Osteocyte (in vitro differentiated cells): ENCODE data around the gene ANO7. TPM values are rescaled to one million over a fixed set of nuclear protein-coding genes. Genes with fewer than 3 reads are reported as not detected.
A peak's percentile ranks its signal among the peaks of the same experiment; 100 is the strongest.

Experiments
- DNase-seq: peaks from one replicate; pipeline ENCODE4 v3.0.0; 2021; ENCODE audit warnings: mixed read lengths; ENCODE audit not compliant: unreplicated experiment; ENCODE audit errors: extremely low spot score
- H3K27ac Mint-ChIP-seq: one replicate; pipeline ENCODE4 v1.8.0; 2021; ENCODE audit warnings: mild to moderate bottlenecking, mixed read lengths; ENCODE audit not compliant: unreplicated experiment
- H3K27me3 Mint-ChIP-seq: one replicate; pipeline ENCODE4 v1.8.0; 2021; ENCODE audit warnings: mixed read lengths; ENCODE audit not compliant: unreplicated experiment
- H3K36me3 Mint-ChIP-seq: one replicate; pipeline ENCODE4 v1.8.0; 2021; ENCODE audit warnings: mixed read lengths; ENCODE audit not compliant: unreplicated experiment
- H3K4me1 Mint-ChIP-seq: one replicate; pipeline ENCODE4 v1.8.0; 2021; ENCODE audit warnings: mixed read lengths; ENCODE audit not compliant: unreplicated experiment
- H3K4me3 Mint-ChIP-seq: one replicate; pipeline ENCODE4 v1.8.0; 2021; ENCODE audit warnings: mild to moderate bottlenecking, moderate library complexity, mixed read lengths; ENCODE audit not compliant: unreplicated experiment
- H3K9me3 Mint-ChIP-seq: one replicate; pipeline ENCODE4 v1.8.0; 2021; ENCODE audit warnings: mixed read lengths; ENCODE audit not compliant: unreplicated experiment
- total RNA-seq: library from RNA; stranded (reverse); gene quantifications from 2 replicates; pipeline ENCODE4 v1.2.1, GENCODE V29; 2021
- TF ChIP-seq, protein P1 (sequence below): fragments of 200-600 bp; sonication (generic); IDR thresholded peaks from 2 replicates; pipeline ENCODE4 v1.5.0; 2021; ENCODE audit warnings: antibody characterized with exemption, mild to moderate bottlenecking, moderate library complexity

The ANO7 gene
- total RNA-seq, 1 donor from 2014 or later: 1.3 TPM

DNA sequence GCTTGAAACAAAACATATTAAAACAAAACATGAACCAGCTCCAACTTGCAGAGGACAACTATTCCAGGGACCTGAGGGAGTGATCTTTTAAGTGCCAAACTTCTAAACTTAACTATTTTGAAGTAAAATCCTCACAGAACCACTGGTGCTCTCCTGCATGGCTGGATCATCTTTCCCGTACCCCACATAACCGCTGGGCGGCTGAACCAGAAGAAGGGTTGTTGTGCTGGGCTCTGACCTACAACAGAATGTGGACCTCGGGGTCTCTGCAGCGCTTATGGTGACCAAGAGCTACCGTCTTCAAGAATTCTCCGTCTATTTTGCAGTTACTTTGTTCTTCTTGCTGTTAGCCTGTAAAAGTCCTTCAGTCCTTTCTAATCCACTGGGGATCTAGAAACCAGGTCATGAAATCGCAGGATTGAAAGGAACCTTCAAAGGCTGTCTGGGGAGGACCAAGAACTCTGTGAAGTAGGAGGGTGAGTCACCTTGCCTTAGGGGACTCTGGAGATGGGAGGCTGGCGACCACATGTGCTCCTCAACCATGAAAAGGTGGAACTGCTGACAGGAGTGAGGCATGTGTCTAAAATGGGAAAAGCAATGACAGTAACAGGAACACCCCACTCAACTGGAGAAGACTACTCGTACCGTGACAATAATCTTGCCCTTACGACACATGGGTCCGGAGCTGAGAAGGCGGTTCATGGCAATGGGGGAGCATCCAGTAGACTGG lies 80.4 kb downstream of the ANO7 start:
- peaks cover 42% of the 10 kb centered on the region for H3K4me1 Mint-ChIP-seq
- peak overlapping the region; percentile 69 for H3K27ac Mint-ChIP-seq
- H3K4me3 Mint-ChIP-seq: peak overlapping the region; percentile 36
- H3K27me3 Mint-ChIP-seq: no peaks in the 10 kb centered on the region
- TF ChIP-seq, protein P1, sequence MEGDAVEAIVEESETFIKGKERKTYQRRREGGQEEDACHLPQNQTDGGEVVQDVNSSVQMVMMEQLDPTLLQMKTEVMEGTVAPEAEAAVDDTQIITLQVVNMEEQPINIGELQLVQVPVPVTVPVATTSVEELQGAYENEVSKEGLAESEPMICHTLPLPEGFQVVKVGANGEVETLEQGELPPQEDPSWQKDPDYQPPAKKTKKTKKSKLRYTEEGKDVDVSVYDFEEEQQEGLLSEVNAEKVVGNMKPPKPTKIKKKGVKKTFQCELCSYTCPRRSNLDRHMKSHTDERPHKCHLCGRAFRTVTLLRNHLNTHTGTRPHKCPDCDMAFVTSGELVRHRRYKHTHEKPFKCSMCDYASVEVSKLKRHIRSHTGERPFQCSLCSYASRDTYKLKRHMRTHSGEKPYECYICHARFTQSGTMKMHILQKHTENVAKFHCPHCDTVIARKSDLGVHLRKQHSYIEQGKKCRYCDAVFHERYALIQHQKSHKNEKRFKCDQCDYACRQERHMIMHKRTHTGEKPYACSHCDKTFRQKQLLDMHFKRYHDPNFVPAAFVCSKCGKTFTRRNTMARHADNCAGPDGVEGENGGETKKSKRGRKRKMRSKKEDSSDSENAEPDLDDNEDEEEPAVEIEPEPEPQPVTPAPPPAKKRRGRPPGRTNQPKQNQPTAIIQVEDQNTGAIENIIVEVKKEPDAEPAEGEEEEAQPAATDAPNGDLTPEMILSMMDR: no peak
- H3K9me3 Mint-ChIP-seq: no peaks in the 10 kb centered on the region
- peak; percentile 70 for DNase-seq
- H3K36me3 Mint-ChIP-seq: peaks cover 24% of the 10 kb centered on the region

DNA sequence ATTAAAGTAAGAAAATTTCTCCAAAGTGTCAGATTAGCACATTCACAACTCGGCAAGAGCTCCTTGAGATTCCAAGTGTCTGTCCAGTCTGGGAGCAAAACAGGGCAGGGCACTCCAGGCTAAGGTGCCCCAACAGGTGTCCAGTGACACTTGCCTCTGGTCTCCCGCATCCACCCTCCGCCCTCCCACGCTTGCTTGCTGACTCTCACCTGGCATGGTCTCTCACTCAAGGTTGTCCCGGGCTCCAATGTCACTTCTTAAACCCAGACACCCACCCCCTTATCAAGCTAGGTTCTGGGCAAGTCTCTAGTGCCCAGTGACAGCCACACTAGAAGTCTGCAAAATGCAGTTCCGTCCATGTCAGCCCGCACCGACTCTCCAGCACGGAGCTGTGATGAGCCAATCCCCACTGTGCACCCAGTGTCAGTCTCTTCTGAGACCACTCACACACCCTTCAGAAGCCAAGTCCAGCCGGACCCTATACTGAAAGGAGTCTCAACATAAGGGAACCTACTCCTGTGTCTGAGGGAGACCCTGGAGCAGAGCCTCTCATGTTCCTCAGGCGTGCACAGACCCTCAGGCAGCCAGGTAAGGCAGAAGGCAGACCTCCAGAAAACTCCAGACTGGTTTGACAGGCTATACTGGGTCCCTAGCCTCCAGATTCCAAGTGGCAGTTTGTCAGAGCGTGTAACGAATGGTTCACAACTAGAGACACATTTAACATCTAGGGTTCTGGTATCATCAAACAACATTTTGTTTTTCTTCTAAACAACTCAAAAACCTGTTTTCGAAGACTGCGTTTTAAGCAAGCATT lies 81.4 kb downstream of the ANO7 start:
- Mint-ChIP-seq H3K27ac (peak overlapping the region; percentile 25), H3K27me3 (no peaks in the 10 kb centered on the region), H3K36me3 (peaks cover 22% of the 10 kb centered on the region), H3K4me3 (peak overlapping the region; percentile 90), H3K9me3 (no peaks in the 10 kb centered on the region), H3K4me1 (peaks cover 43% of the 10 kb centered on the region)
- TF ChIP-seq, protein P1: no peak
- DNase-seq: peak; percentile 77

DNA sequence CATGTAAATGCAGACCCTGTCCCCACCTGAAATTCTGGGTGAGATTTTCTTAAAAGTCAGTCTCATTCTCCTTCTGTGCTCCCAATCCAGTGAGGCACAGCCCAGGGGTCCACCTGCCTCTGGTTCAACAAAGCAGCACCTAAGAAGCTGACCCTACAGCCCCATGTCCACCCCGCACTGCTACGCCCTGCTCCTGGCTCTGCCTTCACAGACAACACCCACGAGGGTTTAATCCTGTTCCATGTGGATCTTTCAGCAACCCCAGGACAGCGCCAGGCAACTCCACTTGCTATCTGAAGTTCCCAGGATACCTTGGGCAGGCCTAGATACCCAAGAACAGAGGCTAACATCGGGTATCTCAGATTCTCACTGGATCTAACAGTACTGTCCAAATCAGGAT lies 82.1 kb downstream of the ANO7 start:
- Mint-ChIP-seq H3K4me3 (peak overlapping the region; percentile 90), H3K27me3 (no peaks in the 10 kb centered on the region), H3K9me3 (peaks cover 6% of the 10 kb centered on the region), H3K36me3 (peaks cover 27% of the 10 kb centered on the region), H3K27ac (peak overlapping the region; percentile 59), H3K4me1 (peaks cover 43% of the 10 kb centered on the region)
- TF ChIP-seq, protein P1: no peak
- peak; percentile 51 for DNase-seq

DNA sequence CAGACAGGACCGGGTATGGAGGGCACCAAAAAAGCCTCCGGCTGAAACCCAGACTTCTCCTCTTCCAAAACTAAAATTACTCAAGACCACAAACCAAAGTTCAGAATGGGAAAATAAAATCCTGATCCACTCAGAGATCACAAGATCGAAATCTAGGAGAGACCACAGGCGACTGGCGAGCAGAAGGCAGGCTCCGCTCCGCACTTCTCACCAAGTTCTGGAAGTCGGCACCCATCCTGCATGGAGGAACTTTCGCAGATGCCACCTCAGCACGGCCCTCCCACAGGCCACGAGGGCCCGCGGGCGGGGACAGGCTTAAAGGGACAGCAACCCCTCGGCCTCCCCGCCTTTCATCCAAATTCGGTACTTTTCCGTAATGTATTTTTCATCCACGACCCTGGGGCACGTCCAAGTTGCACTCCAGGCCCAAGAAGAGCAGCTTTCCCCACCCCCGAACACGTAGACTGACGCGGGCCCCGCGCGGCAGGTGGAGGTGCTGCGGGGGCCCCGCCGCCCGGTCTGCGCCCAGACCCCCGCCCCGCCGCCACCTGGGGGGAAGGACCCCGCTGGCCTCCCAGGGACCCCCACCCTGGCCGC lies 83.3 kb downstream of the ANO7 start:
- Mint-ChIP-seq H3K36me3 (peaks cover 20% of the 10 kb centered on the region), H3K27me3 (no peaks in the 10 kb centered on the region), H3K4me1 (peaks cover 43% of the 10 kb centered on the region), H3K4me3 (peak overlapping the region; percentile 90), H3K9me3 (peaks cover 11% of the 10 kb centered on the region), H3K27ac (peak overlapping the region; percentile 93)
- peak; percentile 90 for DNase-seq
- TF ChIP-seq, protein P1: no peak
